Stimulated activated CD4-positive, alpha-beta T cell treated with anti-CD3 and anti-CD28 coated beads, Interleukin-12 subunit alpha, Interleukin-12 subunit beta, amount 100 ng/mL, for 4 hours (primary cell): ENCODE measurements around the gene HOXA7.

ENCODE experiments used
- DNase-seq: peaks from one replicate; pipeline ENCODE4 v3.0.0-alpha.2; 2020

Gene HOXA7

GRCh38 chr7:27146491-27147198, 9.8 kb downstream of the HOXA7 start:
- no peak for DNase-seq

DNA sequence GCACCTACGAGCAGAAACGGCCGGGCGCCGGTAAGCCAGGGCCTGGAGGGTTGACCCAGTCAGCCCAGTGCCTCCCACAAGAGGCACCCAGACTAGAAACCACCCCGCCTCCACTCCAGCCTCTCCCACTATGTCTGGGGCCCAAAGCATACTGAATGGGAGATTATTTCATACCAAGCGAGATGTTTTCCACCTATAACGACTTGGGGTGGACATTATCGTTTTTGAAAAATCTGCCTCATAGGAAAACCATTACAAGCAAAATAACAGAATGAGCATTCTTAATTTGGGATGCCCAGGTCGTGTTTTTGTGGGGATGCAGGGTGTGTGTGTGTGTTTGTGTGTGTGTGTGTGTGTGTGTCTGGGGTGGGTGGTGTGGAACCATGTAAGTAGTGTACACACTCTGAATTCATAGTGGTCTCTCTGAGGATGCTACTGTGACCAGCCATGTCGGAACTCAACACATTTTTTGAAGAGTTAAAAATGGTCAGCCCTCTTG, 10.5 kb downstream of the HOXA7 start:
- no peak for DNase-seq

- no peak for DNase-seq
Measured at GRCh38 chr7:27145165-27145913, 11.1 kb downstream of the HOXA7 start.

- no peak for DNase-seq
Measured at GRCh38 chr7:27144781-27145164, 11.7 kb downstream of the HOXA7 start.

DNA sequence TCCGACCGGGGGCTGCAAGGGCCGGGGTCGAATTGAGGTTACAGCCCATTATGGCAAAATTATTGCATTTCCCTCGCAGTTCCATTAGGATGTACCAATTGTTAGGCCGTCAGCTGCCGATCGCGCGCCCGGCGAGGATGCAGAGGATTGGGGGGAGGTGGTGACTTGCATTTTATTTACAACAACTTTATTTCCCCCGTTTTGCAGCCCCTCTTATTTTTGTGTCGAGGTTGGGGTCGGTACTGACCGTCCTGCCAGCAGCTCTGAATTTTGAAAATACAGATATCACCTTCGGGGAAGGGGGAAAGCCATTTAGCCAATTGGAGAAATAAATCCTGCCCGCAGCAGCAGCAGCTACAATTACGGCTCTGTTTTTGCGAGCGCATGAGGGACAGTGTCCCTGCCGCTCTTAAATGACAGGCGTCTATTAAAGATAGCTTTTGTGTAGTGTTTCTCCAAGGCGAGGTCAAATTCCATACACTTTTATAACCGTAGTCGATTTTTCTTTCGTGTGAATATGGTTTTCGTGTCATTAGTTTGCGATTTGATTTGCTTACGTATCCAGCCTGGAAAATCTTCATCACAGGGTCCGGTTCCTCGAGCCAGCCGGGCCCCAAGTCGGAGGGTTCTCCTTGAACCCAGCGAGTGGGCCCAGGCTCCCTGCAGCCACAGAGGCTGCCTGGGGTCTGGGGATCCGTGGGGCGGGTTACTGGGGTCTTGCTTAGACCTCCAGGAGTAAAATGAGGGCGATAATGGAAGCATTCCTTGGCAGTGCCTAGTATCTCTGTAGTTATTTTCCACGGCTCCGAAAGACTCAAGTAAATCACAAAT, 12.3 kb downstream of the HOXA7 start:
- no peak for DNase-seq

GRCh38 chr7:27143023-27143949, 13.2 kb downstream of the HOXA7 start, which contains the start of gene HOXA5:
Gene HOXA5, minus strand, starts transcription at chr7:27143681. Its CDS starts 74 bp downstream, at chr7:27143607.
- no peak for DNase-seq

GRCh38 chr7:27142580-27143022, 13.9 kb downstream of the HOXA7 start:
- no peak for DNase-seq

DNA sequence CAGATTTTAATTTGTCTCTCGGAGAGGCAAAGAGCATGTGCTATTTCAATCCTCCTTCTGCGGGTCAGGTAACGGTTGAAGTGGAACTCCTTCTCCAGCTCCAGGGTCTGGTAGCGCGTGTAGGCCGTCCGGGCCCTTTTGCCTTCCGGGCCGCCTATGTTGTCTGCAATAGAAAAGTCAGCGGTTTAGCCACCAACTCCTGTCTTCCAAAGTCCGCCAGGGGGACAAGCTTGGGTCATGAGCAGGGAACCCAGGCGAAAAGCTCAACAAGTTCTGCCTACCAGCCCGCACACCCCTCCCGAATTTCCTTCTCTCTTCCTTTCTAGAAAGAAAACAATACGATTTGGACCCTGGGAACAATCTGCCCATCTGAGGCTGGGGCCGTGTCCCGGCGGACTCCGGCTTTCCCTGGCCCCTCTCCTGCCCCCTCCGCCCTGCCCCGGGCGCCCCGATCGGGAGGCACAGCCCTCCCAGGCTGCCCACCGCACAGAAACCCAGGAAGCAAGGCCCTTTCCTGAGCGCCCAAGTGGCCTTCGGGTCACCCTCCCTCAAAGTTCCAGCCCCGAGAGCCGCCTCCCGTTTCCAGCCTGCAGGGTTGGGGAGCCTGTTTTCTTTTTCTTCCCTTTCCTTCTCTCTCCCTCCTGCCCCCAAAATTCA, 14.4 kb downstream of the HOXA7 start:
- no peak for DNase-seq

DNA sequence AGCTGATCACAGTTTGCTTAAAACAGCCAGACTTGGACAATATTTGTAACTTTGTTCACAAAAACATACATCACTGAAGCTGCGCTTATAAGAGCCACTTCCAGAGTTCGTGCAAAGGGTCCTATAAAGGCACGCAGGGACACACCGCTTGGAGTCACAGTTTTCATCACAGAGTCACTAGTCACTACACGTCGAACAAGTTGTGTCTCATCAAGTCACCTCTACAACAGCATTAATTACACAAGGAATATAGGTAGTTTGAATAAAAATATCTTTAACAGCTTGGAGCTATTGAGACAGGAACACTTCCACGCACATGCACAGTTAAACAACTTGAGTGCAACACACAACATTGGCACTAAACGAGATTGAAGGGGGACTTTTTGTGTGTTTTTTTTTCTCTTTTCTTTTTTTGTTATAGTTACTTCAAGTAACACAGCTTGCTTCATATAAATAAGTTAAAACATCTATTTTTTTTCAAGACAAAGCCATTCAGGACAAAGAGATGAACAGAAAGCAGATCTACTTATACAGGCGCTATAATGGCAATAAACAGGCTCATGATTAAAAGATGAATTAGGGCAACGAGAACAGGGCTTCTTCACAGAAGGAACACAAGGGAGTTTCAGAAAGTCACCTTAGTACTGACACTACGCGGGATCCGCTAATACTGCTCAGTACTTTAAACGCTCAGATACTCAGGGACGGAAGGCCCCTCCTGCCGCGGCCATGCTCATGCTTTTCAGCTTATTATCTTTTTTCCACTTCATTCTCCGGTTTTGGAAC, 15.1 kb downstream of the HOXA7 start:
- no peak for DNase-seq

DNA sequence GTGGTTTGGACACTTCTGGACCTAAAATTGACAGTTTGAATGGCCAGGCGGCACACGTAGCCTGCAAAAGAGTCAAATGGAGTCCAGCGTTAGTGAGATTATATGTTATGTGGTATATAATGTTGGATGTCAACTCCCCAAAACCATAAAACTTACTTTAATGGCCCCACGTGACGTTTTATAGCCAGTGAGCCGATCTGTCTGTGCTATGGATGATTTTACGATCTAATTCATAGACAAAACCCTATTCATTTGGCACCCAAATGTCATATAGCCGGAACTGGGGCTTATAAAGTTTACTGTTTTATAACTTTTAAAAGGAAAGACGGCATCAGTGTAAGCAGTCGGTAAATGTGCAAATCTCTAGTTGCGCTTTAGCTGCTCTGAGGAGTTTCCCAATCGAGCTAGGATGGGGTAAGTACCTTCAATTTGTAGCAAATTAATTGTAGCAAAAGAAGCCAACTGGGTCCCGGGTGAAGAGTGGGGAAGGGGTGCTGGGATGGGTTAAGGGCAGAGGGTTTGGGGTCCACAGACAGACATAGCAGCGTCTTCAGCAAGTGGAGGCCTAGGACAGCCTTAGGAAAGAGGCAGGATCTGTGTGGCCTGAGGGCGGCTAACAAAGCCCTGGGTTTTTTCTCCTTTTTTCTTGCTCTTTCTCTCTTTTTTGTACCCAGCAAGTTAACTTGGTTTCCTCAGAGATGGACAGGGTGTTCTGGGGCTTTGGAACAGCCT, 16.2 kb downstream of the HOXA7 start:
- DNase-seq = no peak

- DNase-seq = no peak
Measured at GRCh38 chr7:27139334-27140125, 16.9 kb downstream of the HOXA7 start.

- DNase-seq = no peak
Measured at GRCh38 chr7:27138985-27139333, 17.5 kb downstream of the HOXA7 start.

DNA sequence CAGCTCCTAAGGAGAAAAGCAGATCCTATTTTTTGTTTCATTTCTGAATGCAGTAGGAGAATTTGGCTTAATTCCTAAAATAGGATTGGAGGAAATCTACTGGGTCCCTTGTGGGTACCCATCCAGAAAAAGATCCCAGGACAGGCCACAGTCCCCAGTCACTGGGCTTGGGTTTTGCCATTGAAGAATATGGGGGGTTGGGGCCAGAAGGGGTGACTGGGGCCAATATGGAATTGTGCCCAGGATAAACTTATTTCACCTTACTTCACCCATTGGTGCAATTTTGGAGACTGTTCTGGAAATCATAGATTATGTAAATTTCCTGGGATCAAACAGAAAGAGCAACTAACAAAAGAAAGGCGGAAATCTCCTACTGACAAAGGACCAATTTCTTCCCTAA, 18.0 kb downstream of the HOXA7 start:
- no peak for DNase-seq

DNA sequence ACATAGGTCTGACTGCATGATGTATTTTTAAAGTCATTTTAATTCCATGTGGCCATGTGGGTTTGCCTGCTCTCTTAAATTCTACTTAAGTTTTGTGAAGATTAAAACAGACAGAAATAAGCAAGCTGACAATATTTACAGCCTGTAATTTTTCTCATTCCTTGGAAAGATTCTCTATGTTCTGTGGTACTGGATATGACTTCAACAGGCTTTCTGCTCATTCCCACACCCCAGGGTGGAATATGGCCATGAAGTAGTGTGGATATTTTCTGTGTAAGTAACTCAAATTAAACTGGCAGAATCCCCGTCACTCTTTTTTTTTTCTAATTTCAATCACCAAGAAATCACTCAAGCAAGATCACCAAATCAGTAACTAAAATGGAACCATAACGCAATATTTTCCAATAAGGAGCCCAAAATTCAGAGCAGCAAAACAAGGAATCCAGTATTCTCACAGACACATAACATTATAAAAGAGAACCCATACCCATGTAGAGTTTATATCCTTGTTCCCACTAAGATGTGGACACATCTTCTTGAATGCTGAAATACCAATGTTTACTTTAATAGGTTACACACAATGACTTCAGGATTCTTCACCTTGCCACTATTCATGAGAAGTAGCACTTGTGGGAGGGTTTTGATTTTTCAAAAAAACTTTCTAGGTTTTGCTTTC, 18.7 kb downstream of the HOXA7 start:
- no peak for DNase-seq

DNA sequence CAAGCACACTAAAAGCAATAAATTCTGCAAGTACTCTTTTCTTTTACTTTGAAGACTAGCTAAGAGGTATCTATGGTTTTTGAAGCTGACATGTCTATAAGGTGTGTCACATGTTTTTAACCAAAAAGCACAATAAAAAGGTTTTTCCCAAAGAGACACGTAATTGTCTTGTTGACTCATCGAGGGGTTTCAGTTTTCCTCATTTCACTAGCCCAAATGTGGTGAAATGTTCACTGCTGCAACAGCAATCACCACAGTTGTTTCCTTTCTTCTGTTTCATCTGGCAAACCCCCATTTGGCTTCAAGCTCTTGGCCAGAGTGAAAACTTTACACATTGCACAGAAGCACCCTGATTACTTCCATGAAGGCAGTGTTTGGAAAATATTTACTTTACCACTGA, 22.1 kb downstream of the HOXA7 start:
- no peak for DNase-seq

GRCh38 chr7:27133409-27134231, 22.9 kb downstream of the HOXA7 start:
- DNase-seq = no peak

DNA sequence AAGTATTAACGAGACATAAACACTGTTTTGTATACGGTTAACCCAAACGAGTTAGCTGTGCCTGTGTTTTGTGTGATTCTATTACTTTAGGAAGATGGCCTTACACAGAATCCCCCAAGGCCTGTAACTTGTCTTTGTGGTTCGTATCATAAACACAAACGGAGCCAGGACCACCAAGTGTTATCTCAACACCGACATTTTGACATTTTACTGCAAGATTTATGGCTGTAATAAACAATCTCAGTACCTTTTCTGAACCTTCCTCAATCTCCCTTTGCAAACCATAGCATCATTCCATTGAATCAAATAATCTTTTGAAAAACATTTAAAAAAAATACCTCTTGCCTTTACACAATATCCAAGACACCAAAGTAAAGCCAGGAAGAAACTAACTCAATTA, 23.5 kb downstream of the HOXA7 start:
- no peak for DNase-seq

DNA sequence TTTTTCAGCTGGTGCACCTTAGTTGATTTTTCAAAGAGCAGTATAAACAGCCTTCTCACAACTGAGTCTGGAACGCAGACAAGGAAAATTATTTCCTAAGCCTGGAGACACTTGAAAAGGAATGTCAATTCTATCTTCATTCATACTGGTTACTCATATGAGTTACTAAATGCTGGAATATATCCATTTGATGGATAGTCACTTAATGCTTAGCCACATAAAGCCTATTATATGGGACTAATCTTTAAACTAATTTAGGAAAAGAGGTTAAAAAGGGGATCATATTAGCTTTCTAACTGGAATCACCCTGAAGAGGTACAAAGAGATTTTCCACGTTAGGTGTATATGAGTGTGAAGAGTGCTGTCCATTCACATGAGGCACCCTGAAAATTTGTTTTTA, 24.3 kb downstream of the HOXA7 start:
- DNase-seq = no peak
